GM20000 (cell line): Measurements from ENCODE around the gene PRMT5.
"Not testable (repeated sequence)": the region's sequence is repeated elsewhere in the genome, so short reads cannot be mapped to it uniquely, and the experiment has no call there.

ENCODE experiments used
- DNase-seq: peaks from one replicate; pipeline ENCODE4 v3.0.0; 2012; ENCODE audit warnings: low spot score
- TF ChIP-seq, protein P1 (sequence below): IDR thresholded peaks from 2 replicates; pipeline ENCODE4 v1.5.1; 2012; ENCODE audit warnings: mild to moderate bottlenecking, control low read depth; ENCODE audit errors: extremely low read depth, missing control alignments

Gene PRMT5

DNA sequence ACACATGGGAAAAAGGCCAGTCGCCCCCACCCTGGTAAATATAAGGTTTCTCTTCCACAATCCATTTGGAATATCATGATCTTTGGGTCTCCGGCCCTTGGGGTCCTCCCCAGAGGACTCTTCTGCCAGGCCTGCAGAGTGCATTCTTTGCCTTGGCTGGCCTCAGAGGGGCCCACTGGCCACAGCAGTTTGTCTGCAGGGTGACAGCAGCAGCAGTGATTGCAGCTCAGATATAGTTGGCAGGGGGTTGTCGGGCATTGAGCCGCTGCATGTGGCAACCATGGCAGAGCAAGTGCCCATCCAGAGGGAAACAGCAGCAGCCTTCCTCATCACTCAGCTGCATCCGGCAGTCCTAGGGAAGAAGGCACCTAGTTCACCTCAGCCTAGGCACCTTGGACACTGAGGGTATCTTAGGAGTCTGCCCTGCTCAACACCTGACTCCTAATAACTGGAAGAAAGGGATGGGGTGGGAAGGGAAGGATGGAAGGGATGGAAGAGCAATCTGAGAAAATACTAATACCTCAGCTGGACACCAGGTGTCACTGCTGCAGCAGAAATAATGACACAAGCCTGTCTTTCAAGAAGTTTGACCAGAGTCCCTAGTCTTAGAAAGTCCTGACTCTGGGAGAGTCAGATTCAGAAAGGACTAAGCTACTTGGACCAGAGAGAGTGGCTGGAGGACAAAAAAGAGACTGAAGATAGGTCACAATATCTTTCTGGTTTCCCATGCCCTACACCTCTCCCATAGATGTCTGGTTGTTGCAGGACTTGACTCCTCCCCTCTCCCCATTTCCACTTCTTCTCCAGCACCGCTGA lies 44.2 kb upstream of the PRMT5 start:
- TF ChIP-seq, protein P1, sequence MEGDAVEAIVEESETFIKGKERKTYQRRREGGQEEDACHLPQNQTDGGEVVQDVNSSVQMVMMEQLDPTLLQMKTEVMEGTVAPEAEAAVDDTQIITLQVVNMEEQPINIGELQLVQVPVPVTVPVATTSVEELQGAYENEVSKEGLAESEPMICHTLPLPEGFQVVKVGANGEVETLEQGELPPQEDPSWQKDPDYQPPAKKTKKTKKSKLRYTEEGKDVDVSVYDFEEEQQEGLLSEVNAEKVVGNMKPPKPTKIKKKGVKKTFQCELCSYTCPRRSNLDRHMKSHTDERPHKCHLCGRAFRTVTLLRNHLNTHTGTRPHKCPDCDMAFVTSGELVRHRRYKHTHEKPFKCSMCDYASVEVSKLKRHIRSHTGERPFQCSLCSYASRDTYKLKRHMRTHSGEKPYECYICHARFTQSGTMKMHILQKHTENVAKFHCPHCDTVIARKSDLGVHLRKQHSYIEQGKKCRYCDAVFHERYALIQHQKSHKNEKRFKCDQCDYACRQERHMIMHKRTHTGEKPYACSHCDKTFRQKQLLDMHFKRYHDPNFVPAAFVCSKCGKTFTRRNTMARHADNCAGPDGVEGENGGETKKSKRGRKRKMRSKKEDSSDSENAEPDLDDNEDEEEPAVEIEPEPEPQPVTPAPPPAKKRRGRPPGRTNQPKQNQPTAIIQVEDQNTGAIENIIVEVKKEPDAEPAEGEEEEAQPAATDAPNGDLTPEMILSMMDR = peak; percentile 43

DNA sequence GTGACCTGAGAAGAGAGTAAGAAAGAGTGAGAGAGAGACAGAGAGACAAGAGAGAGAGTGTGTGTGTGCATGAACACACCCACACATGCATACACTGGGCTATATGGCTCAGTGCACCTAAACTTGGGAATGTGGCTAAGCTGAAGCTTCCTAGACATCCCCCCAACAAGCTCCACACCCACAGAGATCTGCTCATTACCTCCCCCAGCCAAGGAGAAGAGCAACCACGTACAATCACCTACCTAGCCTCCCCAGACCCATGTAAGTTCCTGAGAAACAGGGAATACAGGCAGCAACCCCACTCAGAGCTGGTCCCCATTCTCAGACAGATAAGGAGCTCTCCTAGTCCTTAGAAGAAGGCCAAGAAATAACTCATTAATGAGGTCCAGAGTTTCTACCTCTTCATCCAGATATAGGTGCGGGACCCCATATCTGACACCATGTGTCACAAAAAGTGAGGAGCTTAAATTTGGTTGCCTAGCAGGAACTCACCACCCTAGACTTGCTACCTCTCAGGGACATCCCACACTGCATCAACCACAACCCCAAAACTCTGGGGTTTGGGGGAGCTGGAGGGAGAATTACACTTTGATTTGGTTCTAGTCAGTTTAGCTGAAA lies 43.2 kb upstream of the PRMT5 start:
- no peak for DNase-seq
- TF ChIP-seq, protein P1 = no peak

More for the DNA sequence above, 44.2 kb upstream of the PRMT5 start:
- peak; percentile 62 for DNase-seq

GRCh38 chr14:22971152-22971551 lies 42.0 kb upstream of the PRMT5 start:
- TF ChIP-seq, protein P1 = no peak
- no peak for DNase-seq

- TF ChIP-seq, protein P1 = no peak
- DNase-seq = no peak
Observed at GRCh38 chr14:22966783-22967269, 37.6 kb upstream of the PRMT5 start.

DNA sequence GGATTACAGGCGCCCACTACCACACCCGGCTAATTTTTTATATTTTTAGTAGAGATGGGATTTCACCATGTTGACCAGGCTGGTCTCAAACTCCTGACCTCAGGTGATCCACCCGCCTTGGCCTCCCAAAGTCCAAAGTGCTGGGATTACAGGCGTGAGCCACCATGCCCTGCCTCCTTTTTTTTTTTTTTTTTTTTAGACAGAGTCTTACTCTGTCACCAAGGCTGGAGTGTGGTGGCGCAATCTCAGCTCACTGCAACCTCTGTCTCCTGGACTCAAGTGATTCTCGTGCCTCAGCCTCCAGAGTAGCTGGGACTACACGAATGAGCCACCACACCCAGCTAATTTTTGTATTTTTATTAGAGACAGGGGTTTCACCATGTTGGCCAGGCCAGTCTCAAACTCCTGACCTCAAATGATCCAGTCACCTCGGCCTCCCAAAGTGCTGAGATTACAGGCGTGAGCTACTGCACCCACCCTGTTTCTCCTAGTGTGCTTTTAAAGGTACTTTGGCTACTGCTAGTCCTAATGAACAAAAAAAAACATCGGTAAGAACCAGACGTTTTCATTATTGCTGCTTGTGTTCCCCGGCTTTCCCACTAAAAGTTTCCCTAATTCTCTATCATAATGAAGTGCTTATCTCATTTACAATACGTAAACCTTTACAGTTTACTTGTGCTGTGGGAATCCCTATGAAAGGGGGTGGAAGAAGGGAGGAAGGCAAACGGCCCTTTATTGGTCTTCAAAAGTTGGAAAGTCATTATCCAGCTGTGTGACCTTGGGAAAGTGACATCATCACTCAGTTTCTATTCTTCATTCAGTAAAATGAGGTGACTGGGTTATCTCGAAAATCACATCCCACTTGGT lies 37.0 kb upstream of the PRMT5 start:
- not testable (repeated sequence) for DNase-seq

GRCh38 chr14:22962061-22962676 lies 33.0 kb upstream of the PRMT5 start:
- TF ChIP-seq, protein P1 = no peak

More at GRCh38 chr14:22962061-22962676, 33.0 kb upstream of the PRMT5 start:
- DNase-seq = no peak
